K562 (cell line): ENCODE measurements around the gene WNK1. TPM values are rescaled to one million over a fixed set of nuclear protein-coding genes. Genes with fewer than 3 reads are reported as not detected.

ENCODE experiments used
- ARHGAP35 ChIP-seq: fragments of 450-650 bp; IDR thresholded peaks from 2 replicates; pipeline ENCODE4 v1.6.1; 2018; ENCODE audit not compliant: partially characterized antibody
- C11orf30 ChIP-seq: fragments of 450-650 bp; IDR thresholded peaks from 2 replicates; pipeline ENCODE4 v1.6.1; 2016; ENCODE audit warnings: low read depth, mild to moderate bottlenecking
- CBX3 ChIP-seq, 2 experiments: IDR thresholded peaks; 1 replicate in 1 of 2; 2 replicates in 1 of 2; pipeline ENCODE4 v1.6.1; 2012; ENCODE audit warnings: inconsistent platforms in 2 of 2, low read length in 2 of 2, borderline replicate concordance in 1 of 2, control low read depth in 1 of 2
- CCNT2 ChIP-seq: IDR thresholded peaks from 2 replicates; pipeline ENCODE4 v1.6.1; 2011; ENCODE audit warnings: borderline replicate concordance, low read depth, mild to moderate bottlenecking, moderate library complexity, mixed read lengths, low read length; ENCODE audit not compliant: insufficient read length; ENCODE audit errors: extremely low read depth
- CEBPB ChIP-seq: fragments of 450-650 bp; IDR thresholded peaks from 2 replicates; pipeline ENCODE4 v1.6.1; 2016; ENCODE audit warnings: missing genetic modification characterization, missing compliant biosample characterization
- ELF2 ChIP-seq: fragments of 250-450 bp; sonication (Bioruptor Pico); IDR thresholded peaks from 2 replicates; pipeline ENCODE4 v1.5.0; 2021; ENCODE audit warnings: mild to moderate bottlenecking
- FOSL1 ChIP-seq: fragments of 200-800 bp; sonication (Bioruptor generic); conservative IDR thresholded peaks from 2 replicates; pipeline ENCODE4 v1.6.1; 2016; ENCODE audit warnings: missing genetic modification characterization, missing compliant biosample characterization
- HIVEP1 ChIP-seq: fragments of 250-450 bp; sonication (Bioruptor Pico); IDR thresholded peaks from 2 replicates; pipeline ENCODE4 v1.4.0; 2020; ENCODE audit warnings: mild to moderate bottlenecking
- HNRNPK ChIP-seq: fragments of 200-400 bp; formaldehyde crosslinking; IDR thresholded peaks from one replicate; pipeline ENCODE4 v1.6.1; 2018; ENCODE audit warnings: mild to moderate bottlenecking, low read depth, low read length; ENCODE audit not compliant: poor library complexity, severe bottlenecking
- KLF1 ChIP-seq: fragments of 450-650 bp; IDR thresholded peaks from 2 replicates; pipeline ENCODE4 v1.6.1; 2016; ENCODE audit warnings: missing genetic modification characterization, missing compliant biosample characterization
- NCOR1 ChIP-seq: fragments of 450-650 bp; IDR thresholded peaks from 2 replicates; pipeline ENCODE4 v1.6.1; 2016; ENCODE audit warnings: mild to moderate bottlenecking, moderate library complexity
- NFE2L1 ChIP-seq: fragments of 450-650 bp; IDR thresholded peaks from 2 replicates; pipeline ENCODE4 v1.6.1; 2016; ENCODE audit warnings: missing genetic modification characterization, low read depth, mild to moderate bottlenecking, missing compliant biosample characterization, moderate library complexity, borderline replicate concordance
- NFRKB ChIP-seq: fragments of 450-650 bp; IDR thresholded peaks from 2 replicates; pipeline ENCODE4 v1.6.1; 2016; ENCODE audit warnings: low read depth
- NR1H2 ChIP-seq: sonication (generic); formaldehyde crosslinking; IDR thresholded peaks from 2 replicates; pipeline ENCODE4 v1.4.0; 2020; ENCODE audit warnings: mild to moderate bottlenecking, missing genetic modification reagents
- PHF20 ChIP-seq: fragments of 450-650 bp; IDR thresholded peaks from 2 replicates; pipeline ENCODE4 v1.6.1; 2018; ENCODE audit not compliant: partially characterized antibody
- SAP30 ChIP-seq: fragments of 200-600 bp; sonication (generic); IDR thresholded peaks from 2 replicates; pipeline ENCODE4 v1.6.1; 2012; ENCODE audit warnings: borderline replicate concordance, low read depth, mild to moderate bottlenecking, moderate library complexity, low read length, control low read depth, inconsistent platforms; ENCODE audit not compliant: insufficient read depth, poor library complexity, severe bottlenecking
- TAF1 ChIP-seq: IDR thresholded peaks from 2 replicates; pipeline ENCODE4 v1.6.1; 2011; ENCODE audit warnings: mild to moderate bottlenecking, low read length, moderate library complexity; ENCODE audit not compliant: insufficient read depth, control insufficient read depth, severe bottlenecking; ENCODE audit errors: extremely low read depth
- ZNF175 ChIP-seq: fragments of 200-800 bp; sonication (Bioruptor generic); IDR thresholded peaks from 2 replicates; pipeline ENCODE4 v1.6.1; 2016; ENCODE audit warnings: low read depth, mild to moderate bottlenecking, missing genetic modification characterization, missing compliant biosample characterization
- ZNF561 ChIP-seq: fragments of 450-650 bp; formaldehyde crosslinking; conservative IDR thresholded peaks from 2 replicates; pipeline ENCODE4 v1.4.0; 2020; ENCODE audit warnings: mild to moderate bottlenecking, moderate library complexity
- ZNF707 ChIP-seq: fragments of 250-450 bp; sonication (Bioruptor Pico); conservative IDR thresholded peaks from 2 replicates; pipeline ENCODE4 v1.8.0; 2022; ENCODE audit warnings: inconsistent platforms, mild to moderate bottlenecking, moderate library complexity
- polyA plus RNA-seq, 8 experiments: library from polyadenylated mRNA; depleted of rRNA in 4 of 8; stranded (reverse) in 5 of 8; unstranded in 3 of 8; fragments of >200 nt; fragmentation: Nextera tagmentation in 2 of 8; fragmentation: Illumina TruSeq in 1 of 8; extraction: Ambion mirVana in 2 of 8; extraction: Trizol in 1 of 8; gene quantifications; 2 replicates each; pipeline versions ENCODE4 v1.2.1 to v1.2.3, GENCODE V29; 2011 to 2014; ENCODE audit warnings: inconsistent platforms in 1 of 8, missing spikeins in 1 of 8
- total RNA-seq, 7 experiments: library from RNA; depleted of rRNA in 6 of 7; stranded (reverse); fragments of >200 nt in 6 of 7; fragmentation: Illumina TruSeq in 2 of 7; extraction: Trizol in 2 of 7; gene quantifications; 2 replicates each; pipeline versions ENCODE4 v1.2.1 to v1.2.3, GENCODE V29; 2011 to 2021; ENCODE audit warnings: low replicate concordance in 1 of 7
- TF ChIP-seq, protein P1 (sequence below), 2 experiments: IDR thresholded peaks; 2 replicates each; pipeline ENCODE4 v1.6.1; 2011; ENCODE audit warnings: borderline replicate concordance in 1 of 2, control low read depth in 1 of 2, low read depth in 1 of 2, low read length in 1 of 2, mild to moderate bottlenecking in 1 of 2, mixed read lengths in 1 of 2, moderate library complexity in 1 of 2; ENCODE audit not compliant: insufficient read depth in 1 of 2, insufficient read length in 1 of 2, poor library complexity in 1 of 2, severe bottlenecking in 1 of 2; ENCODE audit errors: extremely low read depth in 1 of 2
- TF ChIP-seq, protein P2 (sequence below), 2 experiments: fragments of 450-650 bp in 1 of 2; sonication (generic) in 1 of 2; formaldehyde crosslinking in 1 of 2; IDR thresholded peaks in 1 of 2; conservative IDR thresholded peaks in 1 of 2; 2 replicates each; pipeline versions ENCODE4 v1.6.1 to v1.8.1; 2016 to 2023; ENCODE audit warnings: mild to moderate bottlenecking in 2 of 2, moderate library complexity in 2 of 2, inconsistent platforms in 1 of 2, missing genetic modification reagents in 1 of 2
- TF ChIP-seq, protein P3 (sequence below): fragments of 450-650 bp; IDR thresholded peaks from 2 replicates; pipeline ENCODE4 v1.6.1; 2016
- TF ChIP-seq, protein P4 (sequence below): fragments of 250-450 bp; sonication (Bioruptor Pico); IDR thresholded peaks from 2 replicates; pipeline ENCODE4 v1.5.0; 2020; ENCODE audit warnings: mild to moderate bottlenecking, borderline replicate concordance

WNK1 gene
- total and polyA plus RNA-seq, 9 of the 15 experiments (the other 6 are each of a cell fraction or from before 2014, with no cell fraction given), result 4.3 to 73.9 (median 31.0) TPM

DNA sequence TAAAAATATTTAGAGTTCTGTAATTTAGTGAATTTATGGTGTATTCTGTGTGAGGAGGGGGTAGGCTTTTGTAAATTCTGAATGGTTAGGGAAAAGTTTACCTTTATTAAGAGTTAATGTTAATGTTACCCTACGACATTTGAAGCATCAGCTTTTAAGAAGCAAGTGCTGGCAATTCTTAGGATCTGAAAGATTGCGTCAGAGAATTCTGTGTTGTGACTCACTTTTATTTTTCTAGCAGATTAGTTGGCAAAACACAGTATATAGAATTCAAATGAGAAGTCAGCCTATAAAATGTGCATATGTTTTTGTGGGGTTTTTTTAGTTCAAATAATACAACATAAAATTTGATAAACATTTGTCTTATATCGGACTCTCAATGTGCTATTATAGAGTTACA is 99.5 kb downstream of the WNK1 start (continued):
- TF ChIP-seq PHF20 (no peak), ELF2 (CRISPR knock-in tag) (no peak), C11orf30 (no peak), ARHGAP35 (no peak), HIVEP1 (CRISPR knock-in tag) (no peak), KLF1 (tag) (no peak), TAF1 (no peak), ZNF561 (no peak), CCNT2 (no peak), HNRNPK (no peak), ZNF707 (CRISPR knock-in tag) (no peak), NFE2L1 (tag) (no peak), CEBPB (tag) (peak; percentile 67), ZNF175 (CRISPR knock-in tag) (no peak), NFRKB (no peak), NCOR1 (no peak), NR1H2 (CRISPR knock-in tag) (no peak), SAP30 (no peak), CBX3 (IDR thresholded peaks at IDR 0.05; ENCODE audit: borderline replicate concordance in 1 of 2, low read length in 2 of 2) (no peak), FOSL1 (tag) (0 out of 2 replicates have a peak, but pooled peaks have one; percentile 16)
- TF ChIP-seq, protein P1, sequence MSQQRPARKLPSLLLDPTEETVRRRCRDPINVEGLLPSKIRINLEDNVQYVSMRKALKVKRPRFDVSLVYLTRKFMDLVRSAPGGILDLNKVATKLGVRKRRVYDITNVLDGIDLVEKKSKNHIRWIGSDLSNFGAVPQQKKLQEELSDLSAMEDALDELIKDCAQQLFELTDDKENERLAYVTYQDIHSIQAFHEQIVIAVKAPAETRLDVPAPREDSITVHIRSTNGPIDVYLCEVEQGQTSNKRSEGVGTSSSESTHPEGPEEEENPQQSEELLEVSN (IDR thresholded peaks at IDR 0.05; ENCODE audit: borderline replicate concordance in 1 of 2, extremely low read depth in 1 of 2, insufficient read depth in 1 of 2, insufficient read length in 1 of 2, low read depth in 1 of 2, low read length in 1 of 2, poor library complexity in 1 of 2, severe bottlenecking in 1 of 2), result no peak
- TF ChIP-seq, protein P2, sequence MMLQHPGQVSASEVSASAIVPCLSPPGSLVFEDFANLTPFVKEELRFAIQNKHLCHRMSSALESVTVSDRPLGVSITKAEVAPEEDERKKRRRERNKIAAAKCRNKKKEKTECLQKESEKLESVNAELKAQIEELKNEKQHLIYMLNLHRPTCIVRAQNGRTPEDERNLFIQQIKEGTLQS (IDR thresholded peaks at IDR 0.05), result peak; percentile 56
- TF ChIP-seq, protein P2 (CRISPR knock-in tag; conservative IDR thresholded peaks at IDR 0.05), result no peak
- TF ChIP-seq, protein P3, sequence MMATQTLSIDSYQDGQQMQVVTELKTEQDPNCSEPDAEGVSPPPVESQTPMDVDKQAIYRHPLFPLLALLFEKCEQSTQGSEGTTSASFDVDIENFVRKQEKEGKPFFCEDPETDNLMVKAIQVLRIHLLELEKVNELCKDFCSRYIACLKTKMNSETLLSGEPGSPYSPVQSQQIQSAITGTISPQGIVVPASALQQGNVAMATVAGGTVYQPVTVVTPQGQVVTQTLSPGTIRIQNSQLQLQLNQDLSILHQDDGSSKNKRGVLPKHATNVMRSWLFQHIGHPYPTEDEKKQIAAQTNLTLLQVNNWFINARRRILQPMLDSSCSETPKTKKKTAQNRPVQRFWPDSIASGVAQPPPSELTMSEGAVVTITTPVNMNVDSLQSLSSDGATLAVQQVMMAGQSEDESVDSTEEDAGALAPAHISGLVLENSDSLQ, result no peak
- TF ChIP-seq, protein P4, sequence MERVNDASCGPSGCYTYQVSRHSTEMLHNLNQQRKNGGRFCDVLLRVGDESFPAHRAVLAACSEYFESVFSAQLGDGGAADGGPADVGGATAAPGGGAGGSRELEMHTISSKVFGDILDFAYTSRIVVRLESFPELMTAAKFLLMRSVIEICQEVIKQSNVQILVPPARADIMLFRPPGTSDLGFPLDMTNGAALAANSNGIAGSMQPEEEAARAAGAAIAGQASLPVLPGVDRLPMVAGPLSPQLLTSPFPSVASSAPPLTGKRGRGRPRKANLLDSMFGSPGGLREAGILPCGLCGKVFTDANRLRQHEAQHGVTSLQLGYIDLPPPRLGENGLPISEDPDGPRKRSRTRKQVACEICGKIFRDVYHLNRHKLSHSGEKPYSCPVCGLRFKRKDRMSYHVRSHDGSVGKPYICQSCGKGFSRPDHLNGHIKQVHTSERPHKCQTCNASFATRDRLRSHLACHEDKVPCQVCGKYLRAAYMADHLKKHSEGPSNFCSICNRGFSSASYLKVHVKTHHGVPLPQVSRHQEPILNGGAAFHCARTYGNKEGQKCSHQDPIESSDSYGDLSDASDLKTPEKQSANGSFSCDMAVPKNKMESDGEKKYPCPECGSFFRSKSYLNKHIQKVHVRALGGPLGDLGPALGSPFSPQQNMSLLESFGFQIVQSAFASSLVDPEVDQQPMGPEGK (CRISPR knock-in tag), result no peak
